ENCODE results near the gene MEN1. TPM values are rescaled to one million over a fixed set of nuclear protein-coding genes. Genes with fewer than 3 reads are reported as not detected.
A peak's percentile ranks its signal among the peaks of the same experiment; 100 is the strongest.
"Not testable (repeated sequence)": the region's sequence is repeated elsewhere in the genome, so short reads cannot be mapped to it uniquely, and the experiment has no call there.

The MEN1 gene
- total RNA-seq, 1 donor from 2014 or later = 47.2 TPM

GRCh38 chr11:64851831-64852351 is 41.5 kb upstream of the MEN1 start:
- Mint-ChIP-seq H3K4me3 (ENCODE audit: low read depth) (peak overlapping the region; percentile 42), H3K27me3 (ENCODE audit: low read depth) (no peaks in the 10 kb centered on the region), H3K27ac (peak overlapping the region; percentile 76), H3K9me3 (no peaks in the 10 kb centered on the region), H3K36me3 (ENCODE audit: low read depth) (peaks cover 51% of the 10 kb centered on the region), H3K4me1 (ENCODE audit: low read depth) (peaks cover 66% of the 10 kb centered on the region)
- DNase-seq (ENCODE audit: low spot score) = no peak
- intact Hi-C loops (cut with micrococcal nuclease) = loop anchor here (1.0 to 2.0 kb wide), 2 partner anchors 7 to 13 kb away; no protein-coding TSS in a partner anchor

- peak overlapping the region; percentile 42 for H3K4me3 Mint-ChIP-seq (ENCODE audit: low read depth)
- DNase-seq (ENCODE audit: low spot score) = no peak
- peaks cover 58% of the 10 kb centered on the region for H3K4me1 Mint-ChIP-seq (ENCODE audit: low read depth)
- no peaks in the 10 kb centered on the region for H3K9me3 Mint-ChIP-seq
- no peaks in the 10 kb centered on the region for H3K27me3 Mint-ChIP-seq (ENCODE audit: low read depth)
- peaks cover 42% of the 10 kb centered on the region for H3K36me3 Mint-ChIP-seq (ENCODE audit: low read depth)
- intact Hi-C loops (cut with micrococcal nuclease) = loop anchor here (1.0 to 2.0 kb wide), 2 partner anchors 8 to 14 kb away; no protein-coding TSS in a partner anchor
- H3K27ac Mint-ChIP-seq = peak overlapping the region; percentile 76
Measured at GRCh38 chr11:64850979-64851567, 40.7 kb upstream of the MEN1 start.

GRCh38 chr11:64849598-64850356 is 39.4 kb upstream of the MEN1 start:
- Mint-ChIP-seq H3K27ac (no peak overlapping the region), H3K9me3 (no peaks in the 10 kb centered on the region), H3K36me3 (ENCODE audit: low read depth) (peaks cover 30% of the 10 kb centered on the region), H3K4me3 (ENCODE audit: low read depth) (no peak overlapping the region), H3K27me3 (ENCODE audit: low read depth) (no peaks in the 10 kb centered on the region), H3K4me1 (ENCODE audit: low read depth) (peaks cover 51% of the 10 kb centered on the region)
- no peak for DNase-seq (ENCODE audit: low spot score)
- intact Hi-C loops (cut with micrococcal nuclease) = loop anchor here (2.0 to 5.0 kb wide), 2 partner anchors 15 to 268 kb away; partner anchors contain the start of gene ZNHIT2

GRCh38 chr11:64848826-64849597 is 38.7 kb upstream of the MEN1 start:
- intact Hi-C loops (cut with micrococcal nuclease) = loop anchor here (5.0 kb wide), 1 partner anchor 268 kb away; the partner anchor contains the start of gene ZNHIT2
- H3K27me3 Mint-ChIP-seq (ENCODE audit: low read depth) = no peaks in the 10 kb centered on the region
- no peaks in the 10 kb centered on the region for H3K9me3 Mint-ChIP-seq
- H3K27ac Mint-ChIP-seq = no peak overlapping the region
- DNase-seq (ENCODE audit: low spot score) = no peak
- H3K4me1 Mint-ChIP-seq (ENCODE audit: low read depth) = peaks cover 48% of the 10 kb centered on the region
- peaks cover 22% of the 10 kb centered on the region for H3K36me3 Mint-ChIP-seq (ENCODE audit: low read depth)
- H3K4me3 Mint-ChIP-seq (ENCODE audit: low read depth) = no peak overlapping the region

- peaks cover 16% of the 10 kb centered on the region for H3K36me3 Mint-ChIP-seq (ENCODE audit: low read depth)
- H3K27ac Mint-ChIP-seq = no peak overlapping the region
- no peak overlapping the region for H3K4me3 Mint-ChIP-seq (ENCODE audit: low read depth)
- intact Hi-C loops (cut with micrococcal nuclease) = loop anchor here (5.0 kb wide), 1 partner anchor 269 kb away; the partner anchor contains the start of gene ZNHIT2
- no peaks in the 10 kb centered on the region for H3K27me3 Mint-ChIP-seq (ENCODE audit: low read depth)
- peaks cover 48% of the 10 kb centered on the region for H3K4me1 Mint-ChIP-seq (ENCODE audit: low read depth)
- DNase-seq (ENCODE audit: low spot score) = no peak
- no peaks in the 10 kb centered on the region for H3K9me3 Mint-ChIP-seq
Measured at GRCh38 chr11:64848214-64848825, 38.0 kb upstream of the MEN1 start.

GRCh38 chr11:64846998-64847666 is 36.8 kb upstream of the MEN1 start:
- peaks cover 36% of the 10 kb centered on the region for H3K4me1 Mint-ChIP-seq (ENCODE audit: low read depth)
- peak; percentile 81 for DNase-seq (ENCODE audit: low spot score)
- peaks cover 4% of the 10 kb centered on the region for H3K36me3 Mint-ChIP-seq (ENCODE audit: low read depth)
- H3K4me3 Mint-ChIP-seq (ENCODE audit: low read depth) = no peak overlapping the region
- H3K27ac Mint-ChIP-seq = no peak overlapping the region
- no peaks in the 10 kb centered on the region for H3K9me3 Mint-ChIP-seq
- intact Hi-C loops (cut with micrococcal nuclease) = loop anchor here (1.0 to 5.0 kb wide), 5 partner anchors 41 to 270 kb away; partner anchors contain the start of genes ATG2A and ZNHIT2
- H3K27me3 Mint-ChIP-seq (ENCODE audit: low read depth) = no peaks in the 10 kb centered on the region

- peaks cover 22% of the 10 kb centered on the region for H3K4me1 Mint-ChIP-seq (ENCODE audit: low read depth)
- not testable (repeated sequence) for H3K9me3 Mint-ChIP-seq; DNase-seq (ENCODE audit: low spot score); H3K36me3 Mint-ChIP-seq (ENCODE audit: low read depth); H3K27me3 Mint-ChIP-seq (ENCODE audit: low read depth); H3K27ac Mint-ChIP-seq
- intact Hi-C loops (cut with micrococcal nuclease) = loop anchor here (2.0 to 5.0 kb wide), 2 partner anchors 71 to 272 kb away; partner anchors contain the start of genes ATG2A and ZNHIT2
- peak overlapping the region; percentile 1 for H3K4me3 Mint-ChIP-seq (ENCODE audit: low read depth)
Measured at GRCh38 chr11:64845776-64846129, 35.4 kb upstream of the MEN1 start.

GRCh38 chr11:64845129-64845775 is 34.9 kb upstream of the MEN1 start:
- intact Hi-C loops (cut with micrococcal nuclease) = loop anchor here (5.0 kb wide), 1 partner anchor 272 kb away; the partner anchor contains the start of gene ZNHIT2

GRCh38 chr11:64844330-64845128 is 34.2 kb upstream of the MEN1 start, which contains the start of gene CDC42BPG:
TSS of gene CDC42BPG (minus strand) at chr11:64844653. CDS start at chr11:64844569, 84 bp downstream.
- intact Hi-C loops (cut with micrococcal nuclease) = loop anchor here (5.0 kb wide), 1 partner anchor 273 kb away; the partner anchor contains the start of gene ZNHIT2
- no peaks in the 10 kb centered on the region for H3K9me3 Mint-ChIP-seq
- peak; percentile 60 for DNase-seq (ENCODE audit: low spot score)
- no peaks in the 10 kb centered on the region for H3K36me3 Mint-ChIP-seq (ENCODE audit: low read depth)
- H3K27me3 Mint-ChIP-seq (ENCODE audit: low read depth) = no peaks in the 10 kb centered on the region
- peak within 1 kb of the TSS; percentile 77 for H3K4me3 Mint-ChIP-seq (ENCODE audit: low read depth)
- H3K27ac Mint-ChIP-seq = peak within 1 kb of the TSS; percentile 60
- peaks cover 21% of the 10 kb centered on the region for H3K4me1 Mint-ChIP-seq (ENCODE audit: low read depth)

More at GRCh38 chr11:64845129-64845775, 34.9 kb upstream of the MEN1 start:
- Mint-ChIP-seq H3K4me3 (ENCODE audit: low read depth) (peak overlapping the region; percentile 55), H3K36me3 (ENCODE audit: low read depth) (no peaks in the 10 kb centered on the region), H3K9me3 (no peaks in the 10 kb centered on the region), H3K27me3 (ENCODE audit: low read depth) (no peaks in the 10 kb centered on the region), H3K4me1 (ENCODE audit: low read depth) (peaks cover 21% of the 10 kb centered on the region), H3K27ac (no peak overlapping the region)
- DNase-seq (ENCODE audit: low spot score) = no peak

- Mint-ChIP-seq H3K27ac (peak overlapping the region; percentile 60), H3K27me3 (ENCODE audit: low read depth) (no peaks in the 10 kb centered on the region), H3K9me3 (no peaks in the 10 kb centered on the region), H3K4me3 (ENCODE audit: low read depth) (peak overlapping the region; percentile 77), H3K36me3 (ENCODE audit: low read depth) (no peaks in the 10 kb centered on the region), H3K4me1 (ENCODE audit: low read depth) (peaks cover 18% of the 10 kb centered on the region)
- DNase-seq (ENCODE audit: low spot score) = no peak
- intact Hi-C loops (cut with micrococcal nuclease) = no loop called here
Measured at GRCh38 chr11:64843686-64844329, 33.5 kb upstream of the MEN1 start.
